GM23248 (cell line): ENCODE measurements around the gene LRRC36. TPM values are rescaled to one million over a fixed set of nuclear protein-coding genes. Genes with fewer than 3 reads are reported as not detected.
"Not testable (repeated sequence)": the region's sequence is repeated elsewhere in the genome, so short reads cannot be mapped to it uniquely, and the experiment has no call there.

ENCODE experiments used
- DNase-seq: peaks from one replicate; pipeline ENCODE4 v3.0.0-alpha.2; 2015
- H2AFZ ChIP-seq: fragments of 200-600 bp; sonication (generic); 2 replicates; pipeline ENCODE4 v1.6.1; 2016; ENCODE audit warnings: antibody characterized with exemption
- H3F3A ChIP-seq: fragments of 200-600 bp; sonication (generic); 2 replicates; pipeline ENCODE4 v1.6.1; 2016; ENCODE audit warnings: mild to moderate bottlenecking, antibody characterized with exemption, mixed run types; ENCODE audit not compliant: insufficient read depth
- H3K27ac ChIP-seq: fragments of 200-600 bp; sonication (generic); 2 replicates; pipeline ENCODE4 v1.5.1; 2016; ENCODE audit warnings: mild to moderate bottlenecking
- H3K27me3 ChIP-seq: fragments of 200-600 bp; sonication (generic); replicated peaks from 2 replicates; pipeline ENCODE4 v1.6.1; 2016; ENCODE audit warnings: mild to moderate bottlenecking; ENCODE audit not compliant: insufficient read depth
- H3K36me3 ChIP-seq: fragments of 200-600 bp; sonication (generic); 2 replicates; pipeline ENCODE4 v1.6.1; 2016; ENCODE audit warnings: low read depth, mild to moderate bottlenecking
- H3K4me1 ChIP-seq: fragments of 200-600 bp; sonication (generic); 2 replicates; pipeline ENCODE4 v1.6.1; 2016; ENCODE audit warnings: mild to moderate bottlenecking; ENCODE audit not compliant: insufficient read depth
- H3K4me2 ChIP-seq: fragments of 200-600 bp; sonication (generic); one replicate; pipeline ENCODE4 v1.6.1; 2016; ENCODE audit warnings: mild to moderate bottlenecking; ENCODE audit not compliant: unreplicated experiment
- H3K4me3 ChIP-seq: fragments of 200-600 bp; sonication (generic); 2 replicates; pipeline ENCODE4 v1.5.1; 2016; ENCODE audit warnings: mild to moderate bottlenecking
- H3K79me2 ChIP-seq: fragments of 200-600 bp; sonication (generic); 2 replicates; pipeline ENCODE4 v1.6.1; 2016; ENCODE audit warnings: mild to moderate bottlenecking; ENCODE audit not compliant: insufficient read depth
- H3K9ac ChIP-seq: fragments of 200-600 bp; sonication (generic); 2 replicates; pipeline ENCODE4 v1.6.1; 2016; ENCODE audit warnings: mild to moderate bottlenecking
- H3K9me2 ChIP-seq: fragments of 200-600 bp; sonication (generic); 2 replicates; pipeline ENCODE4 v1.6.1; 2016; ENCODE audit warnings: mixed run types, mild to moderate bottlenecking, moderate library complexity; ENCODE audit not compliant: insufficient read depth
- H3K9me3 ChIP-seq: fragments of 200-600 bp; sonication (generic); one replicate; pipeline ENCODE4 v1.6.1; 2017; ENCODE audit warnings: low read depth
- H4K20me1 ChIP-seq: fragments of 200-600 bp; sonication (generic); 2 replicates; pipeline ENCODE4 v1.6.0; 2016; ENCODE audit not compliant: insufficient read depth
- EZH2 ChIP-seq: fragments of 200-600 bp; sonication (generic); IDR thresholded peaks from 2 replicates; pipeline ENCODE4 v1.6.1; 2018; ENCODE audit warnings: antibody characterized with exemption, mild to moderate bottlenecking; ENCODE audit not compliant: insufficient read depth, poor library complexity, severe bottlenecking
- EZH2phosphoT487 ChIP-seq: fragments of 200-600 bp; sonication (generic); IDR thresholded peaks from 2 replicates; pipeline ENCODE4 v1.6.1; 2018; ENCODE audit warnings: antibody characterized with exemption, moderate library complexity, mild to moderate bottlenecking, low read depth; ENCODE audit not compliant: insufficient read depth
- WGBS, 2 experiments: methylation state at CpG; one replicate each; pipeline ENCODE4 v1.1.6; 2015 to 2017; ENCODE audit warnings: low lambda C conversion rate in 2 of 2, low coverage in 1 of 2; ENCODE audit errors: missing lambda C conversion rate in 2 of 2; 5-methylcytosine and 5-hydroxymethylcytosine counted together
- in situ Hi-C: fragments of 300-500 bp; cut with MboI; formaldehyde crosslinking; loops from 2 replicates; pipeline ENCODE4 v1.15.0; 2020
- polyA plus RNA-seq: library from polyadenylated mRNA; unstranded; fragments of >200 nt; fragmentation: Nextera tagmentation; extraction: Ambion mirVana; gene quantifications from 2 replicates; pipeline ENCODE4 v1.2.1, GENCODE V29; 2016
- total RNA-seq: library from RNA; depleted of rRNA; stranded (reverse); fragments of >200 nt; shearing (Covaris generic); gene quantifications from 2 replicates; pipeline ENCODE4 v1.2.3, GENCODE V29; 2014

LRRC36 gene
- total and polyA plus RNA-seq, 2 experiments from 2014 or later, result not detected

DNA sequence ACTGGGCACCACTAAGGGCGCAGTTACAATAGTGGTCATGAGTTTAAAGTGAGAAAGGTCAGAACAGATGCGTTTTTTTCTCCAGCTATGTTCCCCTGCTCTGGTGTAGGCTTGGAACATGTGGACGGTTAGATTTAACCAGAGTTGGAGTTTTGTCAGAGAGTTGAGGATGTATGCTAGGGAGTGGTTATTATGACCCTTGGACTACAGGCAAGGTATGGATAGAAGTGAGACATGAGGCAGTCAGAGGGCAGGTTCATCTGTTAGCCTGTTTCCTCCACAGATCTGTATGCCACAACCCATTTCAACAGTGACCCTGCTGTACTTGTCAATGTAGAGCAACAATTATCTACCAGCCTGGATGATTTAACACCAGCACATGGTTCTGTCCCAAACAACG, 44.0 kb downstream of the LRRC36 start:
- no peak for DNase-seq
- H3F3A ChIP-seq, result no peaks in the 10 kb centered on the region
- peaks cover 40% of the 10 kb centered on the region for H3K27me3 ChIP-seq
- 69 to 70% methylated on average over 4 of the region's 4 CpGs for WGBS, 2 experiments
- H3K9ac ChIP-seq, result no peak overlapping the region
- no peaks in the 10 kb centered on the region for H3K9me3 ChIP-seq
- H3K9me2 ChIP-seq, result no peaks in the 10 kb centered on the region
- no peak overlapping the region for H3K4me2 ChIP-seq
- H3K27ac ChIP-seq, result no peak overlapping the region
- TF ChIP-seq EZH2 (no peak), EZH2phosphoT487 (no peak)
- H3K79me2 ChIP-seq, result no peaks in the 10 kb centered on the region
- no peaks in the 10 kb centered on the region for H4K20me1 ChIP-seq
- in situ Hi-C loops, result no loop called here
- no peak overlapping the region for H3K4me3 ChIP-seq
- no peaks in the 10 kb centered on the region for H3K4me1 ChIP-seq
- no peaks in the 10 kb centered on the region for H3K36me3 ChIP-seq
- H2AFZ ChIP-seq, result no peak overlapping the region

DNA sequence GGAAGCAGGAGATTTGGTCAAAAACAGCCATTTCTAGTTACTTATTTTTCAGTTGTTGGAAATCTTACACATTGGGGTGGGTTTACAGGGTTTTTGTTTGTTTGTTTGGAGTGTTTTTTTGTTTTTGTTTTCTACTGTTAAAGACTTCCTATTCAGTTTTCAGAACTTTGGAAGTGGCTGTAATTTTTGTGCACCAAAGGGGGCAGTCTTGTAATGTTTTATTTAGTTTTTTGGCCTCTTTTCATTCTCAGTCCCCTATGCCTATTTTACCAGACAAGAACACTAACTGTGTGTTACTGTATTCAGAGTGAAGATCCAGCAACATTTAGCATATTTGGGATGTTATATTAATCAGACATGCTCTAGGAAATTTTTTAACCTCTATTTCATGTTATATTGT, 46.0 kb downstream of the LRRC36 start:
- no peak overlapping the region for H3K27ac ChIP-seq
- H3K4me1 ChIP-seq, result no peaks in the 10 kb centered on the region
- peaks cover 22% of the 10 kb centered on the region; the same call in 1 of the 2 replicates for H3K27me3 ChIP-seq
- no peaks in the 10 kb centered on the region for H3K9me2 ChIP-seq
- H4K20me1 ChIP-seq, result no peaks in the 10 kb centered on the region
- H3K9ac ChIP-seq, result no peak overlapping the region
- H3K79me2 ChIP-seq, result no peaks in the 10 kb centered on the region
- no peak overlapping the region for H3K4me2 ChIP-seq
- TF ChIP-seq EZH2phosphoT487 (no peak), EZH2 (no peak)
- in situ Hi-C loops, result no loop called here
- H3K36me3 ChIP-seq, result no peaks in the 10 kb centered on the region
- no peak overlapping the region for H3K4me3 ChIP-seq
- H3K9me3 ChIP-seq, result no peaks in the 10 kb centered on the region
- peak; percentile 46 for DNase-seq
- no peaks in the 10 kb centered on the region for H3F3A ChIP-seq
- H2AFZ ChIP-seq, result no peak overlapping the region

DNA sequence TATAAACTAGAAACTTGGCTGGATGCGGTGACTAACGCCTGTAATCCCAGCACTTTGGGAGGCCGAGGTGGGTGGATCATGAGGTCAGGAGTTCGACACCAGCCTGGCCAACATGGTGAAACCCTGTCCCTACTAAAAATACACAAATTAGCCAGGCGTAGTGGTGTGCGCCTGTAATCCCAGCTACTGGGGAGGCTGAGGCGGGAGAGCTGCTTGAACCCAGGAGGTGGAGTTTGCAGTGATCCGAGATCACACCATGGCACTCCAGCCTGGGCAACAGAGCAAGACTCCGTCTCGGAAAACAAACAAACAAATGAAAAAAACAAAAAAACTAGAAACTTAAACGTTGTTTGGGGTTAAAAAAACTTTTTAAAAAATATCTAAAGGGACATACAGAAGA, 49.4 kb downstream of the LRRC36 start:
- H3K36me3 ChIP-seq, H3F3A ChIP-seq, H2AFZ ChIP-seq, H3K9me2 ChIP-seq, H3K4me2 ChIP-seq, H3K27me3 ChIP-seq, H3K9me3 ChIP-seq, DNase-seq, H3K27ac ChIP-seq, H3K9ac ChIP-seq, H3K4me3 ChIP-seq, in situ Hi-C loops, H3K4me1 ChIP-seq, H3K79me2 ChIP-seq, H4K20me1 ChIP-seq: not testable (repeated sequence)
- 88% methylated on average over 11 of the region's 11 CpGs for WGBS, 2 experiments

GRCh38 chr16:67378642-67379041, 52.0 kb downstream of the LRRC36 start:
- Histone ChIP-seq H3F3A (no peaks in the 10 kb centered on the region), H3K36me3 (no peaks in the 10 kb centered on the region), H3K4me3 (no peak overlapping the region), H3K4me2 (no peak overlapping the region), H3K79me2 (no peaks in the 10 kb centered on the region), H3K27me3 (no peaks in the 10 kb centered on the region), H3K27ac (no peak overlapping the region), H3K4me1 (no peaks in the 10 kb centered on the region), H3K9me2 (no peaks in the 10 kb centered on the region), H4K20me1 (no peaks in the 10 kb centered on the region), H3K9ac (no peak overlapping the region), H2AFZ (no peak overlapping the region), H3K9me3 (no peaks in the 10 kb centered on the region)
- TF ChIP-seq EZH2 (no peak), EZH2phosphoT487 (no peak)
- in situ Hi-C loops, result no loop called here
- peak; percentile 27 for DNase-seq
- WGBS, 2 experiments, result 59 to 71% methylated on average over 1 of the region's 1 CpG

- no peak overlapping the region for H3K4me3 ChIP-seq
- H3K9me2 ChIP-seq, result no peaks in the 10 kb centered on the region
- in situ Hi-C loops, result no loop called here
- no peaks in the 10 kb centered on the region for H3K9me3 ChIP-seq
- no peak overlapping the region for H3K9ac ChIP-seq
- no peak for DNase-seq
- no peaks in the 10 kb centered on the region for H3K36me3 ChIP-seq
- WGBS, 2 experiments, result 66 to 67% methylated on average over 3 of the region's 3 CpGs
- no peak overlapping the region for H3K27ac ChIP-seq
- H2AFZ ChIP-seq, result no peak overlapping the region
- no peaks in the 10 kb centered on the region for H3K79me2 ChIP-seq
- H3F3A ChIP-seq, result no peaks in the 10 kb centered on the region
- no peaks in the 10 kb centered on the region for H4K20me1 ChIP-seq
- no peaks in the 10 kb centered on the region for H3K27me3 ChIP-seq
- H3K4me1 ChIP-seq, result 0 out of 2 replicates have a peak, but pooled peaks cover 7% of the 10 kb centered on the region
- TF ChIP-seq EZH2 (no peak), EZH2phosphoT487 (no peak)
- H3K4me2 ChIP-seq, result no peak overlapping the region
Measured at GRCh38 chr16:67383284-67383683, 56.7 kb downstream of the LRRC36 start.
